ACC112 (cell line): ENCODE data around the gene SPOP.
A peak's percentile ranks its signal among the peaks of the same experiment; 100 is the strongest.

Experiments used
- H2AFZ ChIP-seq: fragments of 200-600 bp; sonication (generic); one replicate; pipeline ENCODE4 v1.6.0; 2017; ENCODE audit warnings: antibody characterized with exemption, low read length; ENCODE audit not compliant: unreplicated experiment
- H3K27ac ChIP-seq: fragments of 200-600 bp; sonication (generic); 2 replicates; pipeline ENCODE4 v1.5.1; 2014; ENCODE audit warnings: low read depth, mild to moderate bottlenecking, antibody characterized with exemption, low read length, moderate library complexity
- H3K27me3 ChIP-seq: fragments of 200-600 bp; sonication (generic); 2 replicates; pipeline ENCODE4 v1.6.1; 2014; ENCODE audit warnings: mild to moderate bottlenecking, antibody characterized with exemption, low read length, moderate library complexity, mixed read lengths; ENCODE audit not compliant: insufficient read depth
- H3K36me3 ChIP-seq: fragments of 200-600 bp; sonication (generic); 2 replicates; pipeline ENCODE4 v1.6.1; 2016; ENCODE audit warnings: mild to moderate bottlenecking, antibody characterized with exemption, low read length, moderate library complexity, mixed read lengths; ENCODE audit not compliant: insufficient read depth
- H3K4me1 ChIP-seq: fragments of 200-600 bp; sonication (generic); one replicate; pipeline ENCODE4 v1.6.1; 2016; ENCODE audit warnings: low read length, mixed read lengths; ENCODE audit not compliant: insufficient read depth, unreplicated experiment, control insufficient read depth
- H3K4me3 ChIP-seq: fragments of 200-600 bp; sonication (generic); 2 replicates; pipeline ENCODE4 v1.5.1; 2014; ENCODE audit warnings: mild to moderate bottlenecking, low read depth, low read length
- H3K79me2 ChIP-seq: fragments of 200-600 bp; sonication (generic); one replicate; pipeline ENCODE4 v1.6.0; 2016; ENCODE audit warnings: low read length; ENCODE audit not compliant: control insufficient read depth, unreplicated experiment, insufficient read depth

The SPOP gene

GRCh38 chr17:49579522-49579921, 98.4 kb downstream of the SPOP start:
- no peak overlapping the region for H3K4me3 ChIP-seq
- H2AFZ ChIP-seq, result no peak overlapping the region
- no peaks in the 10 kb centered on the region for H3K79me2 ChIP-seq
- no peaks in the 10 kb centered on the region for H3K27me3 ChIP-seq
- H3K27ac ChIP-seq, result no peak overlapping the region
- H3K4me1 ChIP-seq, result peaks cover 20% of the 10 kb centered on the region
- H3K36me3 ChIP-seq, result no peaks in the 10 kb centered on the region

GRCh38 chr17:49578952-49579500, 98.9 kb downstream of the SPOP start:
- Histone ChIP-seq H3K27ac (no peak overlapping the region), H3K4me1 (peaks cover 20% of the 10 kb centered on the region), H3K79me2 (no peaks in the 10 kb centered on the region), H3K36me3 (no peaks in the 10 kb centered on the region), H3K27me3 (no peaks in the 10 kb centered on the region), H2AFZ (no peak overlapping the region), H3K4me3 (no peak overlapping the region)

DNA sequence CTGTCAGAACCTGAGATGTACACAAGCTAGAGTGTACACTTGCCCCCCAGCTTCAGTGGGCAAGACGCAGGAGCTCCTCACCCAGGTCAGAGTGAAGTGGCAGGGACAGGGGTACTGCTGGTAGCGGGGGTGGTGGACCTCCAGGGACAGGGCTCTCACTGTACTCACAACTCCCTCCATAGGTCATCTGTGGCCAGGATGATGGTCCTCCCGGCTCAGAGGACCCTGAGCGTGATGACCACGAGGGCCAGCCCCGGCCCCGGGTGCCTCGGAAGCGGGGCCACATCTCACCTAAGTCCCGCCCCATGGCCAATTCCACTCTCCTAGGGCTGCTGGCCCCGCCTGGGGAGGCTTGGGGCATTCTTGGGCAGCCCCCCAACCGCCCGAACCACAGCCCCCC, 99.5 kb downstream of the SPOP start:
- Histone ChIP-seq H3K4me1 (peaks cover 20% of the 10 kb centered on the region), H3K79me2 (no peaks in the 10 kb centered on the region), H3K4me3 (no peak overlapping the region), H3K27ac (no peak overlapping the region), H3K36me3 (no peaks in the 10 kb centered on the region), H2AFZ (no peak overlapping the region), H3K27me3 (peaks cover 4% of the 10 kb centered on the region; the same call in 1 of the 2 replicates)

DNA sequence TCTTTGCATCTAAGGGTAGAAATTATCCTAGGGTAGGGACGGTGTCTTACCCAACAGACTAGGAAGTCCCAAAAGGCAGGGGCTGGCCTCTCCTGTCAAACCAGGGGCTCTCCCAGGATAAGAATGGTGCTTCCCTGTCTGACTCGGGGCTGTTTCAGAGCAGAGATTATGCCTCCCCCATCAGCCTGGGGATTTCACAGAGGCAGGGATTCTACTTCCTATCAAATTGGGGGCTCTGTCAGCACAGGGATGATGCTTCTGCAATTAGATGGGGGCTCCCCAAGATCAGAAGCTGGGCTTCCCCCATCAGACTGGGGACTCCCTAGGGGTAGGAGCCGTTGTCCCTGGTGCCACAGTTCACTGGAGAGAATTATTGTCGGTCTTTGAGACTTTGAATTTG, 99.9 kb downstream of the SPOP start:
- no peaks in the 10 kb centered on the region for H3K36me3 ChIP-seq
- H3K4me3 ChIP-seq, result no peak overlapping the region
- H2AFZ ChIP-seq, result no peak overlapping the region
- H3K27ac ChIP-seq, result no peak overlapping the region
- peaks cover 6% of the 10 kb centered on the region; the same call in 1 of the 2 replicates for H3K27me3 ChIP-seq
- peaks cover 17% of the 10 kb centered on the region for H3K4me1 ChIP-seq
- no peaks in the 10 kb centered on the region for H3K79me2 ChIP-seq

DNA sequence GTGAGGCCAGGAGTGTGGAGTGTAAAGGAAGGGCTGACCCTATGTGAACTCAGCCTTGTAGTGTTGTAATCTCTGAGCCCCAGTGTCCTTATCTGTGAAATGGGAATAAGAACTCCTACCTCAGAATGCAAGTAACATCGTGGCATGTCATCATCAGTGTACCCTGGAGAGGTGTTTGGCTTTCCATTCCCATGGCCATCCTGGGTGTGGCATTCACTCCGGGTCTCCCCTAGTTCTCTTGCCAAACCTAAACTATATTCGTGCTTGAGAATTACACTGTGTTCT, 100.3 kb downstream of the SPOP start:
- Histone ChIP-seq H3K4me3 (no peak overlapping the region), H3K27ac (no peak overlapping the region), H3K79me2 (no peaks in the 10 kb centered on the region), H3K36me3 (no peaks in the 10 kb centered on the region), H3K4me1 (peaks cover 13% of the 10 kb centered on the region), H2AFZ (no peak overlapping the region), H3K27me3 (peaks cover 10% of the 10 kb centered on the region; the same call in 1 of the 2 replicates)

GRCh38 chr17:49576917-49577649, 100.8 kb downstream of the SPOP start:
- Histone ChIP-seq H3K4me3 (peak overlapping the region; percentile 83), H2AFZ (no peak overlapping the region), H3K79me2 (no peaks in the 10 kb centered on the region), H3K27me3 (peaks cover 13% of the 10 kb centered on the region; the same call in 1 of the 2 replicates), H3K36me3 (no peaks in the 10 kb centered on the region), H3K4me1 (peaks cover 10% of the 10 kb centered on the region), H3K27ac (no peak overlapping the region)

- no peaks in the 10 kb centered on the region for H3K36me3 ChIP-seq
- H2AFZ ChIP-seq, result peak overlapping the region; percentile 59
- peaks cover 10% of the 10 kb centered on the region for H3K4me1 ChIP-seq
- peak overlapping the region; percentile 83 for H3K4me3 ChIP-seq
- no peak overlapping the region for H3K27ac ChIP-seq
- no peaks in the 10 kb centered on the region for H3K79me2 ChIP-seq
- peaks cover 16% of the 10 kb centered on the region; the same call in 1 of the 2 replicates for H3K27me3 ChIP-seq
Measured at GRCh38 chr17:49576088-49576916, 101.6 kb downstream of the SPOP start.

DNA sequence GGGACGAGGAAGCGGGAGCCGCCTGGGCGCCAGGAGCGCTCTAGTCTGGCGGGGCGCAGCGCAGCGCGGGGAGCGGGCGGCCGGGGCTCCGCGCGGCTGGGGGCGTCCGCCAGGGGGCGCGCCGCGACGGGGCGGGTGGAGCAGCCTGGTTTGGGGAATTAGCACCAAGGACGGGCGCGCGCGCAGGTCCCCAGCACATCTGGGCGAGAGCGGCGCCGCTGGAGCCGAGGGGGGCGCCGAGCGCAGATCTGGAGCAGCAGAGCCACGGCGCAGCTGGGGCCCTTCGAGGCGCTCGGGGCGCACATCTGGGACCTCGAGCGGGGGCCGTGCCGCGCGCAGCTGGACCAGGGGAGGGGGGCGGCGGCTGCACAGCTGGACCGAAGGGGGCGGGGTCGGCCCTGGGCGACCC, 102.2 kb downstream of the SPOP start, which contains the start of gene NXPH3:
Gene NXPH3 (plus strand): TSS at position 193 of the 409 bp plus-strand sequence. CDS start 349 bp downstream, outside the sequence.
- Histone ChIP-seq H3K79me2 (no peaks in the 10 kb centered on the region), H3K27me3 (peaks cover 17% of the 10 kb centered on the region; the same call in 1 of the 2 replicates), H3K4me1 (peaks cover 10% of the 10 kb centered on the region), H3K4me3 (peak within 1 kb of the TSS; percentile 83), H3K36me3 (no peaks in the 10 kb centered on the region), H3K27ac (no peak within 1 kb of the TSS), H2AFZ (peak within 1 kb of the TSS; percentile 59)

- Histone ChIP-seq H3K36me3 (no peaks in the 10 kb centered on the region), H3K27me3 (peaks cover 17% of the 10 kb centered on the region; the same call in 1 of the 2 replicates), H3K4me3 (peak overlapping the region; percentile 83), H3K79me2 (no peaks in the 10 kb centered on the region), H3K4me1 (peaks cover 10% of the 10 kb centered on the region), H3K27ac (no peak overlapping the region), H2AFZ (peak overlapping the region; percentile 59)
Measured at GRCh38 chr17:49574945-49575678, 102.8 kb downstream of the SPOP start.

DNA sequence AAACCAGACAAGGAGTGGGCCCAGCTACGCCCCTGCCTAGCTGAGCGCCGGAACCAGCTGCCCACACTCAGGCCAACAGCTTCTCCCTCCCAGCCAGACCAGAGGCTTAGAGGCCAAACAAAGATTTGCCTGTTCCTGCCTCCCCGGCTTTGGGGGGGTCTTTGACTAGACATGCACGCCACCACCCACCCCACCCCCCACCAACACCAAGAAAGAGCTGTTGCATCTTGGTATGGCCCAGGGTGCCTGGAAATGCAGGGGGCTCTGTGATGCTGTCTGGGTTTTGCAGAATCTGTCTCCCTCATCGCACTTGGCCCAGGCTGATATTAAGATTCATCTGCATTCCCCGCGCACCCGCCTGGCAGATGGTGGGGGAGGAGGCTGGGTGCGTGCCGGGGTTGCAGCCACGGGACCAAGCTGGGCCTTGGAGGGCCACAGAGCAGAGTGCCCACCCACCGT, 103.5 kb downstream of the SPOP start:
- H3K27me3 ChIP-seq, result peaks cover 17% of the 10 kb centered on the region; the same call in 1 of the 2 replicates
- H2AFZ ChIP-seq, result no peak overlapping the region
- H3K79me2 ChIP-seq, result no peaks in the 10 kb centered on the region
- H3K27ac ChIP-seq, result no peak overlapping the region
- H3K36me3 ChIP-seq, result no peaks in the 10 kb centered on the region
- no peak overlapping the region for H3K4me3 ChIP-seq
- H3K4me1 ChIP-seq, result peaks cover 10% of the 10 kb centered on the region
